DND-41 (cell line): ENCODE results near the gene TCEAL8.

ENCODE experiments used
- CTCF ChIP-seq: IDR thresholded peaks from 2 replicates; pipeline ENCODE4 v1.5.1; 2012; ENCODE audit warnings: borderline replicate concordance, low read length, moderate library complexity, mild to moderate bottlenecking; ENCODE audit not compliant: poor library complexity, severe bottlenecking; ENCODE audit errors: extremely low read depth
- EZH2 ChIP-seq: IDR thresholded peaks from 3 replicates; pipeline ENCODE4 v1.6.1; 2012; ENCODE audit warnings: borderline replicate concordance, low read depth, mild to moderate bottlenecking, moderate library complexity, low read length, inconsistent platforms; ENCODE audit not compliant: severe bottlenecking

- peak; percentile 66 for TF ChIP-seq CTCF
- no peak for TF ChIP-seq EZH2
Measured at GRCh38 chrX:103211012-103211715, 43.8 kb downstream of the TCEAL8 start.
